B cell (primary cell): ENCODE measurements around the gene FLNB. TPM values are rescaled to one million over a fixed set of nuclear protein-coding genes. Genes with fewer than 3 reads are reported as not detected.

Experiments
- ATAC-seq: fragments of 200-7000 bp; cut with Tn5 transposase; one replicate; pipeline ENCODE4 v1.10.0; 2021; ENCODE audit warnings: low read depth, mild to moderate bottlenecking, moderate number of reproducible peaks, moderate library complexity
- CTCF ChIA-PET: fragments of 350-600 bp; sonication (Branson Sonifier 250); formaldehyde crosslinking; loops from one replicate; lab custom pipeline; 2021; ENCODE audit warnings: antibody characterized with exemption, inconsistent platforms; lab: Charles Lee
- POLR2A ChIA-PET: fragments of 350-600 bp; sonication (Branson Sonifier 250); formaldehyde crosslinking; loops from one replicate; lab custom pipeline; 2021; ENCODE audit warnings: antibody characterized with exemption; lab: Charles Lee
- DNase-seq: peaks from one replicate; pipeline ENCODE4 v3.0.0; 2013
- H2AFZ ChIP-seq: 2 replicates; pipeline ENCODE4 v1.6.1; 2012; ENCODE audit warnings: mild to moderate bottlenecking, low read depth, low read length; ENCODE audit not compliant: insufficient read depth, poor library complexity, severe bottlenecking
- H3K27ac ChIP-seq, 2 donors: 1 replicate in 1 of 2; 2 replicates in 1 of 2; pipeline ENCODE4 v1.5.1; 2012 to 2013; ENCODE audit warnings: low read length in 2 of 2, mild to moderate bottlenecking in 2 of 2, moderate library complexity in 1 of 2
- H3K27me3 ChIP-seq, 4 experiments: fragments of 200-600 bp in 1 of 4; sonication (generic) in 1 of 4; replicated peaks in 1 of 4; 1 replicate in 2 of 4; 2 replicates in 2 of 4; pipeline versions ENCODE4 v1.6.1 to v1.7.0; 2013 to 2016; ENCODE audit warnings: low read length in 3 of 4, mild to moderate bottlenecking in 2 of 4, mixed read lengths in 1 of 4, moderate library complexity in 1 of 4; ENCODE audit not compliant: insufficient read depth in 4 of 4, control insufficient read depth in 3 of 4; ENCODE audit errors: control extremely low read depth in 1 of 4
- H3K36me3 ChIP-seq, 2 experiments: replicated peaks in 1 of 2; 1 replicate in 1 of 2; 2 replicates in 1 of 2; pipeline versions ENCODE4 v1.6.1 to v1.7.1; 2013; ENCODE audit warnings: low read length in 1 of 2; ENCODE audit not compliant: insufficient read depth in 2 of 2, control insufficient read depth in 1 of 2; ENCODE audit errors: control extremely low read depth in 1 of 2, extremely low read depth in 1 of 2
- H3K4me1 ChIP-seq, 2 donors: fragments of 200-600 bp in 1 of 2; sonication (generic) in 1 of 2; 1 replicate in 1 of 2; 2 replicates in 1 of 2; pipeline versions ENCODE4 v1.5.1 to v1.6.1; 2013 to 2017; ENCODE audit warnings: low read length in 2 of 2; ENCODE audit not compliant: control insufficient read depth in 2 of 2, insufficient read depth in 2 of 2
- H3K4me2 ChIP-seq: replicated peaks from 2 replicates; pipeline ENCODE3; 2012; ENCODE audit warnings: mild to moderate bottlenecking, low read depth, low read length; ENCODE audit not compliant: poor library complexity, severe bottlenecking
- H3K4me3 ChIP-seq, 5 experiments: fragments of 200-600 bp in 1 of 5; sonication (generic) in 1 of 5; 1 replicate in 3 of 5; 2 replicates in 2 of 5; pipeline versions ENCODE4 v1.5.1 to v1.7.0; 2011 to 2016; ENCODE audit warnings: low read length in 4 of 5, mild to moderate bottlenecking in 4 of 5, low read depth in 2 of 5, control low read depth in 1 of 5, moderate library complexity in 1 of 5; ENCODE audit not compliant: insufficient read depth in 1 of 5; ENCODE audit errors: control extremely low read depth in 1 of 5, extremely low read depth in 1 of 5
- H3K79me2 ChIP-seq: fragments of 200-600 bp; sonication (generic); one replicate; pipeline ENCODE4 v1.6.0; 2016; ENCODE audit warnings: low read length; ENCODE audit not compliant: control insufficient read depth, insufficient read depth
- H3K9ac ChIP-seq: fragments of 200-600 bp; sonication (generic); 2 replicates; pipeline ENCODE4 v1.6.1; 2017; ENCODE audit warnings: mild to moderate bottlenecking, low read length, moderate library complexity
- H3K9me3 ChIP-seq, 3 donors: one replicate each; pipeline versions ENCODE4 v1.6.1 to v1.7.1; 2013; ENCODE audit warnings: low read length in 2 of 3; ENCODE audit not compliant: control insufficient read depth in 2 of 3, insufficient read depth in 1 of 3; ENCODE audit errors: control extremely low read depth in 1 of 3
- H4K20me1 ChIP-seq: 2 replicates; pipeline ENCODE4 v1.6.0; 2012; ENCODE audit warnings: mild to moderate bottlenecking, low read length; ENCODE audit not compliant: insufficient read depth, control insufficient read depth, poor library complexity, severe bottlenecking
- H3K27ac Mint-ChIP-seq: one replicate; pipeline ENCODE4 v1.8.0; 2021; ENCODE audit warnings: mixed read lengths
- H3K27me3 Mint-ChIP-seq: one replicate; pipeline ENCODE4 v1.8.0; 2021; ENCODE audit warnings: mixed read lengths
- H3K4me1 Mint-ChIP-seq: one replicate; pipeline ENCODE4 v1.8.0; 2021; ENCODE audit warnings: mixed read lengths
- H3K4me3 Mint-ChIP-seq: one replicate; pipeline ENCODE4 v1.8.0; 2021; ENCODE audit warnings: mixed read lengths
- H3K9me3 Mint-ChIP-seq: one replicate; pipeline ENCODE4 v1.8.0; 2022; ENCODE audit warnings: mixed read lengths; ENCODE audit not compliant: insufficient read depth
- CTCF ChIP-seq: fragments of 200-600 bp; IDR thresholded peaks from one replicate; pipeline ENCODE4 v1.8.0; 2022; ENCODE audit warnings: antibody characterized with exemption, mild to moderate bottlenecking
- EZH2 ChIP-seq: IDR thresholded peaks from 2 replicates; pipeline ENCODE4 v1.6.1; 2012; ENCODE audit warnings: borderline replicate concordance, low read depth, mild to moderate bottlenecking, moderate library complexity, low read length; ENCODE audit not compliant: insufficient read depth, poor library complexity, severe bottlenecking
- WGBS: methylation state at CpG from one replicate; pipeline ENCODE4 v1.1.5; 2013; ENCODE audit warnings: missing lambda C conversion rate; ENCODE audit not compliant: insufficient coverage; 5-methylcytosine and 5-hydroxymethylcytosine counted together
- intact Hi-C: fragments of 100-400 bp; cut with micrococcal nuclease; formaldehyde crosslinking; loops from one replicate; pipeline ENCODE4 v1.10.0; 2022
- polyA plus RNA-seq: library from polyadenylated mRNA; depleted of rRNA; stranded (reverse); fragments of >200 nt; gene quantifications from 2 replicates; pipeline ENCODE4 v1.2.3, GENCODE V29; 2012
- total RNA-seq, 2 donors: library from RNA; stranded (reverse); fragments of 120-200 nt in 1 of 2; gene quantifications; 1 replicate in 1 of 2; 2 replicates in 1 of 2; pipeline versions ENCODE4 v1.2.3 to v1.2.4, GENCODE V29; 2013 to 2022

Gene FLNB
- total and polyA plus RNA-seq, 2 donors (not counting 1 experiment from before 2014, with no cell fraction given): 25.5 to 28.3 TPM

- CTCF ChIA-PET: interaction anchor here (0.8 to 9.6 kb wide), 5 partner anchors 10 to 17 kb away, joined by 3 to 66 read pairs (median 10); no protein-coding TSS in a partner anchor
- Mint-ChIP-seq H3K27ac (peak overlapping the region; percentile 46), H3K4me3 (peak overlapping the region; percentile 63), H3K4me1 (peaks cover 47% of the 10 kb centered on the region), H3K9me3 (no peaks in the 10 kb centered on the region), H3K27me3 (no peaks in the 10 kb centered on the region)
- DNase-seq: no peak
- Histone ChIP-seq H3K9ac (no peak overlapping the region), H3K4me3 (no peak overlapping the region), H3K79me2 (no peaks in the 10 kb centered on the region), H3K36me3 (no peaks in the 10 kb centered on the region), H3K27me3 (no peaks in the 10 kb centered on the region), H4K20me1 (no peaks in the 10 kb centered on the region), H2AFZ (no peak overlapping the region), H3K4me2 (no peak overlapping the region), H3K9me3 (no peaks in the 10 kb centered on the region), H3K4me1 (peaks cover 49 to 52% of the 10 kb centered on the region in 2 donors), H3K27ac (no peak overlapping the region)
- intact Hi-C loops: no loop called here
- 66% methylated on average over 2 of the region's 4 CpGs for WGBS
- POLR2A ChIA-PET: interaction anchor here (0.6 to 1.7 kb wide), 2 partner anchors 12 to 14 kb away, joined by 6 to 11 read pairs; no protein-coding TSS in a partner anchor
- no peak for ATAC-seq
- no peak for TF ChIP-seq EZH2
- no peak for TF ChIP-seq CTCF
These were observed 195.3 kb downstream of the FLNB start for GRCh38 chr3:58203541-58203940.

- peaks cover 41% of the 10 kb centered on the region for H3K4me1 Mint-ChIP-seq
- Histone ChIP-seq H3K27me3 (no peaks in the 10 kb centered on the region), H3K9me3 (no peaks in the 10 kb centered on the region), H3K4me1 (peaks cover 38 to 41% of the 10 kb centered on the region in 2 donors), H4K20me1 (no peaks in the 10 kb centered on the region), H2AFZ (no peak overlapping the region), H3K4me2 (no peak overlapping the region), H3K27ac (no peak overlapping the region), H3K79me2 (no peaks in the 10 kb centered on the region), H3K9ac (no peak overlapping the region), H3K36me3 (no peaks in the 10 kb centered on the region), H3K4me3 (no peak overlapping the region)
- no peak for ATAC-seq
- H3K27me3 Mint-ChIP-seq: no peaks in the 10 kb centered on the region
- H3K4me3 Mint-ChIP-seq: no peak overlapping the region
- intact Hi-C loops: no loop called here
- H3K27ac Mint-ChIP-seq: peak overlapping the region; percentile 72
- ChIA-PET CTCF (interaction anchor here (1.0 to 9.6 kb wide), 4 partner anchors 8 to 101 kb away, joined by 3 to 66 read pairs (median 8); partner anchors contain the start of genes HTD2 and RPP14), POLR2A (interaction anchor here (1.8 kb wide), 1 partner anchor 10 kb away, joined by 3 read pairs; no protein-coding TSS in a partner anchor)
- 95% methylated on average over 4 of the region's 4 CpGs for WGBS
- no peak for DNase-seq
- H3K9me3 Mint-ChIP-seq: no peaks in the 10 kb centered on the region
- no peak for TF ChIP-seq EZH2
- TF ChIP-seq CTCF: no peak
These were observed 196.5 kb downstream of the FLNB start for GRCh38 chr3:58204720-58205119.
